Activated T-cell treated with anti-CD3 and anti-CD28 coated beads for 4 hours (primary cell): ENCODE results near the gene GALNT7.
"Not testable (repeated sequence)": the region's sequence is repeated elsewhere in the genome, so short reads cannot be mapped to it uniquely, and the experiment has no call there.

Experiments used
- DNase-seq: peaks from one replicate; pipeline ENCODE4 v3.0.0-alpha.2; 2020

GALNT7 gene

GRCh38 chr4:173167758-173168395 lies 734 bp upstream of the GALNT7 start:
- no peak for DNase-seq

GRCh38 chr4:173169178-173169427 lies 492 bp downstream of the GALNT7 start:
- no peak for DNase-seq

GRCh38 chr4:173169428-173170181 lies 994 bp downstream of the GALNT7 start:
- peak; percentile 37 for DNase-seq

GRCh38 chr4:173170182-173170778 lies 1.7 kb downstream of the GALNT7 start:
- DNase-seq, result no peak

GRCh38 chr4:173171098-173171497 lies 2.5 kb downstream of the GALNT7 start:
- DNase-seq, result no peak

GRCh38 chr4:173171987-173172386 lies 3.4 kb downstream of the GALNT7 start:
- DNase-seq, result no peak

- no peak for DNase-seq
Observed at GRCh38 chr4:173174184-173174583, 5.6 kb downstream of the GALNT7 start.

- no peak for DNase-seq
Observed at GRCh38 chr4:173174594-173175012, 6.0 kb downstream of the GALNT7 start.

GRCh38 chr4:173176010-173176409 lies 7.4 kb downstream of the GALNT7 start:
- no peak for DNase-seq

- no peak for DNase-seq
Observed at GRCh38 chr4:173177232-173177631, 8.6 kb downstream of the GALNT7 start.

GRCh38 chr4:173178144-173178543 lies 9.5 kb downstream of the GALNT7 start:
- DNase-seq, result no peak

- no peak for DNase-seq
Observed at GRCh38 chr4:173181848-173182247, 13.2 kb downstream of the GALNT7 start.

- no peak for DNase-seq
Observed at GRCh38 chr4:173182403-173182802, 13.8 kb downstream of the GALNT7 start.

- DNase-seq, result not testable (repeated sequence)
Observed at GRCh38 chr4:173183659-173184247, 15.1 kb downstream of the GALNT7 start.

- no peak for DNase-seq
Observed at GRCh38 chr4:173185847-173186510, 17.4 kb downstream of the GALNT7 start.

- no peak for DNase-seq
Observed at GRCh38 chr4:173187732-173188131, 19.1 kb downstream of the GALNT7 start.

GRCh38 chr4:173188648-173189047 lies 20.0 kb downstream of the GALNT7 start:
- no peak for DNase-seq

GRCh38 chr4:173189117-173189693 lies 20.6 kb downstream of the GALNT7 start:
- no peak for DNase-seq

GRCh38 chr4:173191623-173192041 lies 23.0 kb downstream of the GALNT7 start:
- DNase-seq, result no peak

GRCh38 chr4:173192375-173193162 lies 24.0 kb downstream of the GALNT7 start:
- DNase-seq, result no peak

- DNase-seq, result no peak
Observed at GRCh38 chr4:173194157-173194556, 25.5 kb downstream of the GALNT7 start.

- no peak for DNase-seq
Observed at GRCh38 chr4:173195109-173195508, 26.5 kb downstream of the GALNT7 start.
